ENCODE results near the gene PLCH2.

DNA sequence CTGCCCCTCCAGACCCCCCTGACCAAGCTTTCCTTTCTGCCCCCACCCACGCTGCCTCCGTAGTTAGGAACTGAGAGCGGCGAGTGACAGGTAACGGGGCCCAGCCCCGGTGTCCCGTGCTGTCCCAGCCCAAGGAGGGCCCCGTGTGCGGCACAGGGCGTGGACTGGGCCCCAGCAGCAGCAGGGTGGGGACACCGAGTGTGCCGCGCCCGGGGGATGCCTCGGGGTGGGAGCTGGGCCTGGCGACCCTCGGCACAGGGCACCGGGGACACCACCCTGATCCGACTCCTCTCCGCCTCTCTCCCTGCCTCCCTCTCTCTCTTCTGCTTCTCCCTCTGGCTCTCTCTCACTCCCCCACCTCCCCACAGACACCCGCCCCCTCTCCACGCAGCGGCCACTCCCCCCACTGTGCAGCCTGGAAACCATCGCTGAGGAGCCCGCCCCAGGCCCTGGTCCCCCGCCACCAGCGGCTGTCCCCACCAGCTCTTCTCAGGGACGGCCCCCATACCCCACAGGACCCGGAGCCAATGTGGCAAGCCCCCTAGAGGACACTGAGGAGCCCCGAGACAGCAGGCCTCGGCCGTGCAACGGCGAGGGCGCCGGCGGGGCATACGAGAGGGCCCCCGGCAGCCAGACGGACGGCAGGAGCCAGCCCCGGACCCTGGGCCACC lies 27.6 kb downstream of the PLCH2 start:
- TF ChIP-seq, protein P1, sequence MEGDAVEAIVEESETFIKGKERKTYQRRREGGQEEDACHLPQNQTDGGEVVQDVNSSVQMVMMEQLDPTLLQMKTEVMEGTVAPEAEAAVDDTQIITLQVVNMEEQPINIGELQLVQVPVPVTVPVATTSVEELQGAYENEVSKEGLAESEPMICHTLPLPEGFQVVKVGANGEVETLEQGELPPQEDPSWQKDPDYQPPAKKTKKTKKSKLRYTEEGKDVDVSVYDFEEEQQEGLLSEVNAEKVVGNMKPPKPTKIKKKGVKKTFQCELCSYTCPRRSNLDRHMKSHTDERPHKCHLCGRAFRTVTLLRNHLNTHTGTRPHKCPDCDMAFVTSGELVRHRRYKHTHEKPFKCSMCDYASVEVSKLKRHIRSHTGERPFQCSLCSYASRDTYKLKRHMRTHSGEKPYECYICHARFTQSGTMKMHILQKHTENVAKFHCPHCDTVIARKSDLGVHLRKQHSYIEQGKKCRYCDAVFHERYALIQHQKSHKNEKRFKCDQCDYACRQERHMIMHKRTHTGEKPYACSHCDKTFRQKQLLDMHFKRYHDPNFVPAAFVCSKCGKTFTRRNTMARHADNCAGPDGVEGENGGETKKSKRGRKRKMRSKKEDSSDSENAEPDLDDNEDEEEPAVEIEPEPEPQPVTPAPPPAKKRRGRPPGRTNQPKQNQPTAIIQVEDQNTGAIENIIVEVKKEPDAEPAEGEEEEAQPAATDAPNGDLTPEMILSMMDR (conservative IDR thresholded peaks at IDR 0.05 in 1 of 2, IDR thresholded peaks at IDR 0.05 in 1 of 2; ENCODE audit: extremely low read depth in 1 of 2, insufficient read depth in 1 of 2, low read depth in 1 of 2, low read length in 2 of 2) = no peak
- no peak for TF ChIP-seq EZH2 (IDR thresholded peaks at IDR 0.05; ENCODE audit: borderline replicate concordance, low read length)
